Testis (tissue), 3 donors: ENCODE data around the gene MIF4GD. TPM values are rescaled to one million over a fixed set of nuclear protein-coding genes. Genes with fewer than 3 reads are reported as not detected.

Experiments used
- DNase-seq: peaks from one replicate; pipeline ENCODE4 v3.0.0-alpha.2; 2019
- H3K27ac ChIP-seq, 2 donors: fragments of 200-600 bp; sonication (generic); one replicate each; pipeline ENCODE4 v1.5.1; 2019
- H3K27me3 ChIP-seq: fragments of 200-600 bp; sonication (generic); one replicate; pipeline ENCODE4 v1.5.1; 2019
- H3K36me3 ChIP-seq: fragments of 200-600 bp; sonication (generic); one replicate; pipeline ENCODE4 v1.5.1; 2017; ENCODE audit warnings: low read depth; ENCODE audit errors: missing control alignments
- H3K4me1 ChIP-seq: fragments of 200-600 bp; sonication (generic); one replicate; pipeline ENCODE4 v1.5.1; 2019
- H3K4me3 ChIP-seq, 2 donors: fragments of 200-600 bp; sonication (generic); one replicate each; pipeline ENCODE4 v1.5.1; 2017 to 2019
- H3K9me3 ChIP-seq: fragments of 200-600 bp; sonication (generic); one replicate; pipeline ENCODE4 v1.5.1; 2017
- CTCF ChIP-seq, 3 experiments: fragments of 450-650 bp in 2 of 3; fragments of 200-600 bp in 1 of 3; sonication (generic) in 1 of 3; IDR thresholded peaks; one replicate each; pipeline ENCODE4 v1.5.1; 2016 to 2019; ENCODE audit warnings: antibody characterized with exemption in 3 of 3, mild to moderate bottlenecking in 2 of 3, moderate library complexity in 1 of 3
- POLR2A ChIP-seq: fragments of 450-650 bp; IDR thresholded peaks from one replicate; pipeline ENCODE4 v1.6.1; 2017; ENCODE audit warnings: antibody characterized with exemption, mild to moderate bottlenecking, moderate library complexity
- WGBS, 2 donors: methylation state at CpG; one replicate each; pipeline ENCODE4 v1.1.5; 2018; 5-methylcytosine and 5-hydroxymethylcytosine counted together
- intact Hi-C: fragments of 100-400 bp; cut with DNase I; formaldehyde crosslinking; loops from one replicate; pipeline ENCODE4 v1.15.1; 2023; ENCODE audit warnings: low total_unique reads
- polyA plus RNA-seq: library from polyadenylated mRNA; stranded (reverse); fragments of 350-450 nt; fragmentation: Illumina TruSeq; extraction: RNeasy Lipid Tissue Mini Kit (QIAGEN cat#74804); gene quantifications from one replicate; pipeline ENCODE4 v1.2.3, GENCODE V29; 2014; ENCODE audit warnings: low read depth, low replicate concordance; ENCODE audit not compliant: insufficient read depth
- total RNA-seq, 2 donors: library from RNA; depleted of rRNA; stranded (reverse); fragments of >200 nt; gene quantifications; one replicate each; pipeline ENCODE4 v1.2.3, GENCODE V29; 2016

The MIF4GD gene
- total and polyA plus RNA-seq, 3 donors from 2014 or later = 34.5 to 37.1 (median 35.3) TPM

GRCh38 chr17:75238020-75238580 is 32.9 kb downstream of the MIF4GD start:
- Histone ChIP-seq H3K9me3 (no peaks in the 10 kb centered on the region), H3K27ac (no peak overlapping the region), H3K4me1 (peaks cover 14% of the 10 kb centered on the region), H3K4me3 (no peak overlapping the region), H3K36me3 (no peaks in the 10 kb centered on the region), H3K27me3 (no peaks in the 10 kb centered on the region)
- WGBS, 2 donors = 90 to 95% methylated on average over 2 to 11 of the region's 11 CpGs
- no peak for DNase-seq
- TF ChIP-seq POLR2A = no peak
- TF ChIP-seq CTCF (IDR thresholded peaks at IDR 0.05) = no peak
- intact Hi-C loops = no loop called here

GRCh38 chr17:75237100-75238014 is 33.7 kb downstream of the MIF4GD start:
- intact Hi-C loops = no loop called here
- Histone ChIP-seq H3K36me3 (no peaks in the 10 kb centered on the region), H3K27me3 (no peaks in the 10 kb centered on the region)

GRCh38 chr17:75232786-75233185 is 38.2 kb downstream of the MIF4GD start:
- Histone ChIP-seq H3K27me3 (no peaks in the 10 kb centered on the region), H3K4me1 (no peaks in the 10 kb centered on the region), H3K9me3 (no peaks in the 10 kb centered on the region), H3K27ac (no peak overlapping the region), H3K4me3 (no peak overlapping the region), H3K36me3 (no peaks in the 10 kb centered on the region)
- TF ChIP-seq POLR2A (no peak), CTCF (IDR thresholded peaks at IDR 0.05) (no peak)
- DNase-seq = no peak
- WGBS, 2 donors = 94 to 96% methylated on average over 13 of the region's 13 CpGs
- intact Hi-C loops = no loop called here

More at GRCh38 chr17:75237100-75238014, 33.7 kb downstream of the MIF4GD start:
- TF ChIP-seq POLR2A (no peak), CTCF (IDR thresholded peaks at IDR 0.05) (no peak)
- DNase-seq = no peak
- Histone ChIP-seq H3K9me3 (no peaks in the 10 kb centered on the region), H3K4me1 (peaks cover 14% of the 10 kb centered on the region), H3K4me3 (no peak overlapping the region), H3K27ac (no peak overlapping the region)
- 81 to 100% methylated on average over 2 to 12 of the region's 12 CpGs for WGBS, 2 donors

GRCh38 chr17:75231741-75232464 is 39.1 kb downstream of the MIF4GD start:
- no peaks in the 10 kb centered on the region for H3K36me3 ChIP-seq
- no peak overlapping the region for H3K4me3 ChIP-seq
- no peaks in the 10 kb centered on the region for H3K9me3 ChIP-seq
- no peak overlapping the region for H3K27ac ChIP-seq
- H3K27me3 ChIP-seq = no peaks in the 10 kb centered on the region
- WGBS, 2 donors = 83 to 87% methylated on average over 16 to 18 of the region's 18 CpGs
- H3K4me1 ChIP-seq = no peaks in the 10 kb centered on the region
- no peak for DNase-seq
- intact Hi-C loops = no loop called here
- TF ChIP-seq CTCF (IDR thresholded peaks at IDR 0.05) (no peak), POLR2A (no peak)
